IMR-90 (cell line): Measurements from ENCODE around the gene VIPR2. TPM values are rescaled to one million over a fixed set of nuclear protein-coding genes. Genes with fewer than 3 reads are reported as not detected.

Experiments used
- ATAC-seq: fragments of 200-7000 bp; cut with Tn5 transposase; 2 replicates; pipeline ENCODE4 v1.9.1; 2020; ENCODE audit warnings: low read depth, mild to moderate bottlenecking, moderate library complexity
- BruUV-seq: library from RNA; stranded (reverse); fragments of 400-500 nt; replicated peaks from 2 replicates; lab custom pipeline; 2021; lab: Mats Ljungman, UMichigan
- CTCF ChIA-PET: fragments of 300-600 bp; formaldehyde crosslinking; extraction: SDS; loops from one replicate; lab custom pipeline; 2021; ENCODE audit warnings: antibody characterized with exemption; lab: Yijun Ruan, JAX
- POLR2A ChIA-PET: fragments of 300-600 bp; sonication (Branson Sonifier 250); formaldehyde crosslinking; loops from one replicate; lab custom pipeline; 2022; ENCODE audit warnings: antibody characterized with exemption; ENCODE audit not compliant: unreplicated experiment; lab: Charles Lee
- DNase-seq: peaks from one replicate; pipeline ENCODE4 v3.0.0; 2013
- H2AFZ ChIP-seq: replicated peaks from 2 replicates; pipeline ENCODE3; 2013; ENCODE audit warnings: low read length, mild to moderate bottlenecking; ENCODE audit not compliant: poor library complexity
- H2AK5ac ChIP-seq: 2 replicates; pipeline ENCODE4 v1.6.1; 2013; ENCODE audit warnings: low read depth, low read length, inconsistent platforms
- H2AK9ac ChIP-seq: replicated peaks from 2 replicates; pipeline ENCODE3; 2013; ENCODE audit warnings: mild to moderate bottlenecking, low read depth, low read length, moderate library complexity; ENCODE audit not compliant: poor library complexity
- H2BK120ac ChIP-seq: 2 replicates; pipeline ENCODE4 v1.6.1; 2013; ENCODE audit warnings: low read depth, low read length, inconsistent platforms
- H2BK15ac ChIP-seq: 3 replicates; pipeline ENCODE4 v1.6.1; 2013; ENCODE audit warnings: low read depth, low read length, inconsistent platforms
- H2BK20ac ChIP-seq: 2 replicates; pipeline ENCODE4 v1.6.1; 2013; ENCODE audit warnings: low read depth, mild to moderate bottlenecking, inconsistent platforms, low read length, moderate library complexity
- H2BK5ac ChIP-seq: 2 replicates; pipeline ENCODE4 v1.6.1; 2013; ENCODE audit warnings: mild to moderate bottlenecking, low read depth, low read length, inconsistent platforms; ENCODE audit not compliant: poor library complexity, severe bottlenecking
- H3K14ac ChIP-seq: replicated peaks from 2 replicates; pipeline ENCODE4 v1.6.1; 2013; ENCODE audit warnings: low read depth, low read length, inconsistent platforms
- H3K18ac ChIP-seq: 2 replicates; pipeline ENCODE4 v1.6.1; 2013; ENCODE audit warnings: low read depth, low read length, control low read depth
- H3K23ac ChIP-seq: 2 replicates; pipeline ENCODE4 v1.6.1; 2013; ENCODE audit warnings: low read depth, low read length, inconsistent platforms
- H3K27ac ChIP-seq: 2 replicates; pipeline ENCODE4 v1.5.1; 2013; ENCODE audit warnings: mild to moderate bottlenecking, control low read depth, low read length; ENCODE audit not compliant: insufficient read depth
- H3K27me3 ChIP-seq: 2 replicates; pipeline ENCODE4 v1.6.1; 2013; ENCODE audit warnings: low read length; ENCODE audit not compliant: control insufficient read depth, insufficient read depth
- H3K36me3 ChIP-seq: 2 replicates; pipeline ENCODE4 v1.6.1; 2013; ENCODE audit warnings: low read length, mixed read lengths; ENCODE audit not compliant: control insufficient read depth, insufficient read depth
- H3K4ac ChIP-seq: 2 replicates; pipeline ENCODE4 v1.6.1; 2013; ENCODE audit warnings: low read depth, low read length, inconsistent platforms
- H3K4me1 ChIP-seq: 2 replicates; pipeline ENCODE4 v1.6.1; 2013; ENCODE audit warnings: low read length, mixed read lengths; ENCODE audit not compliant: control insufficient read depth, insufficient read depth
- H3K4me2 ChIP-seq: 2 replicates; pipeline ENCODE4 v1.6.1; 2013; ENCODE audit warnings: low read depth, mild to moderate bottlenecking, control low read depth, low read length, moderate library complexity
- H3K4me3 ChIP-seq: 2 replicates; pipeline ENCODE4 v1.5.1; 2013; ENCODE audit warnings: low read depth, mild to moderate bottlenecking, control low read depth, low read length, moderate library complexity; ENCODE audit not compliant: insufficient read depth
- H3K56ac ChIP-seq: 2 replicates; pipeline ENCODE4 v1.6.1; 2013; ENCODE audit warnings: low read length, inconsistent platforms; ENCODE audit not compliant: insufficient read depth; ENCODE audit errors: extremely low read depth
- H3K79me1 ChIP-seq, 2 experiments: 2 replicates each; pipeline ENCODE4 v1.6.1; 2013; ENCODE audit warnings: low read length in 2 of 2, inconsistent platforms in 1 of 2, low read depth in 1 of 2
- H3K9ac ChIP-seq: 2 replicates; pipeline ENCODE4 v1.6.1; 2013; ENCODE audit warnings: low read depth, low read length, control low read depth
- H3K9me1 ChIP-seq: 2 replicates; pipeline ENCODE4 v1.6.1; 2013; ENCODE audit warnings: low read length, inconsistent platforms; ENCODE audit not compliant: insufficient read depth
- H3K9me3 ChIP-seq: 2 replicates; pipeline ENCODE4 v1.6.1; 2013; ENCODE audit warnings: low read length; ENCODE audit not compliant: control insufficient read depth, insufficient read depth
- H4K20me1 ChIP-seq: 2 replicates; pipeline ENCODE4 v1.6.1; 2013; ENCODE audit warnings: low read length, inconsistent platforms; ENCODE audit not compliant: insufficient read depth
- H4K5ac ChIP-seq: 2 replicates; pipeline ENCODE4 v1.6.1; 2013; ENCODE audit warnings: mild to moderate bottlenecking, low read depth, low read length, control low read depth
- H4K8ac ChIP-seq, 2 experiments: 2 replicates each; pipeline ENCODE4 v1.6.1; 2013; ENCODE audit warnings: low read depth in 2 of 2, low read length in 2 of 2, control low read depth in 1 of 2, inconsistent platforms in 1 of 2
- H4K91ac ChIP-seq: 2 replicates; pipeline ENCODE4 v1.6.1; 2013; ENCODE audit warnings: low read depth, low read length, inconsistent platforms; ENCODE audit not compliant: insufficient read depth
- CHD1 ChIP-seq: IDR thresholded peaks from 2 replicates; pipeline ENCODE4 v1.6.1; 2012; ENCODE audit warnings: low read depth, low read length, improper control_type of control experiment
- MXI1 ChIP-seq: IDR thresholded peaks from 2 replicates; pipeline ENCODE4 v1.6.1; 2012; ENCODE audit warnings: low read depth, mild to moderate bottlenecking, low read length, moderate library complexity, borderline replicate concordance
- RFX5 ChIP-seq: IDR thresholded peaks from 2 replicates; pipeline ENCODE4 v1.8.0; 2012; ENCODE audit warnings: low read depth, mild to moderate bottlenecking, low read length, moderate library complexity
- WGBS, 2 experiments: methylation state at CpG; one replicate each; pipeline versions ENCODE4 v1.1.5 to v1.1.7; 2013; ENCODE audit warnings: missing lambda C conversion rate in 2 of 2; ENCODE audit not compliant: insufficient read length in 1 of 2; ENCODE audit errors: extremely low coverage in 2 of 2; 5-methylcytosine and 5-hydroxymethylcytosine counted together
- dilution Hi-C: fragments of 300-500 bp; cut with HindIII; formaldehyde crosslinking; loops from one replicate; pipeline ENCODE4 v1.14.3; 2018; ENCODE audit warnings: low sequenced_read_pairs; ENCODE audit not compliant: unreplicated experiment
- in situ Hi-C: fragments of 300-500 bp; cut with MboI; formaldehyde crosslinking; loops from 3 replicates; pipeline ENCODE4 v1.14.3; 2019; ENCODE audit warnings: low sequenced_read_pairs, inconsistent platforms, mixed read lengths
- intact Hi-C: fragments of 100-400 bp; cut with micrococcal nuclease; formaldehyde crosslinking; loops from 2 replicates; pipeline ENCODE4 v1.10.0; 2022
- polyA plus RNA-seq, 3 experiments: library from polyadenylated mRNA; depleted of rRNA; stranded (reverse); fragments of >200 nt; gene quantifications; 2 replicates each; pipeline ENCODE4 v1.2.3, GENCODE V29; 2012; ENCODE audit warnings: low replicate concordance in 1 of 3
- total RNA-seq: library from RNA; depleted of rRNA; stranded (reverse); fragments of >200 nt; gene quantifications from 2 replicates; pipeline ENCODE4 v1.2.3, GENCODE V29; 2012

VIPR2 gene
- total and polyA plus RNA-seq, 2 of the 4 experiments (the other 2 are of a cell fraction) = not detected

- ChIA-PET POLR2A (no interaction called here), CTCF (no interaction called here)
- Histone ChIP-seq H4K5ac (no peak overlapping the region), H2BK5ac (no peak overlapping the region), H2BK20ac (no peak overlapping the region), H4K8ac (no peak overlapping the region), H3K27me3 (no peaks in the 10 kb centered on the region), H2AFZ (no peak overlapping the region), H3K18ac (no peak overlapping the region), H3K4ac (no peak overlapping the region), H2AK5ac (no peak overlapping the region), H3K14ac (no peak overlapping the region), H4K91ac (no peak overlapping the region), H3K36me3 (no peaks in the 10 kb centered on the region), H3K79me1 (no peaks in the 10 kb centered on the region), H3K4me2 (no peak overlapping the region), H3K9me3 (peaks cover 63% of the 10 kb centered on the region), H2BK120ac (no peak overlapping the region), H3K4me3 (no peak overlapping the region), H3K4me1 (no peaks in the 10 kb centered on the region), H3K23ac (no peak overlapping the region), H3K27ac (no peak overlapping the region), H3K9me1 (no peaks in the 10 kb centered on the region), H2AK9ac (no peak overlapping the region), H4K20me1 (no peaks in the 10 kb centered on the region), H2BK15ac (no peak overlapping the region), H3K56ac (no peak overlapping the region), H3K9ac (no peak overlapping the region)
- in situ Hi-C loops = no loop called here
- no peak for TF ChIP-seq RFX5
- TF ChIP-seq MXI1 = no peak
- TF ChIP-seq CHD1 = no peak
- no TSS peak for BruUV-seq
- ATAC-seq (no peak), DNase-seq (no peak)
- dilution Hi-C loops = no loop called here
- 50% methylated on average over 1 of the region's 16 CpGs; no CpG with 5 or more reads in 1 of the 2 experiments for WGBS, 2 experiments
- intact Hi-C loops = no loop called here
These were observed 50.5 kb downstream of the VIPR2 start for GRCh38 chr7:159094023-159094740.
